RWPE2 (cell line): Measurements from ENCODE around the gene MEMO1.

Source experiments
- ATAC-seq: fragments of 200-7000 bp; cut with Tn5 transposase; 3 replicates; pipeline ENCODE4 v1.9.1; 2021; ENCODE audit warnings: low read depth
- DNase-seq: peaks from one replicate; pipeline ENCODE4 v3.0.0-alpha.2; 2020; ENCODE audit warnings: low spot score
- H3K27ac ChIP-seq: fragments of 450-650 bp; 2 replicates; pipeline ENCODE4 v1.5.1; 2017; ENCODE audit warnings: mild to moderate bottlenecking; ENCODE audit not compliant: poor library complexity, severe bottlenecking
- H3K27me3 ChIP-seq: fragments of 250-450 bp; sonication (Bioruptor Pico); 2 replicates; pipeline ENCODE4 v1.5.1; 2021; ENCODE audit warnings: mild to moderate bottlenecking, moderate library complexity; ENCODE audit not compliant: insufficient read depth, poor library complexity, severe bottlenecking
- H3K36me3 ChIP-seq: fragments of 250-450 bp; sonication (Bioruptor Pico); 2 replicates; pipeline ENCODE4 v1.5.1; 2020; ENCODE audit warnings: low read depth, mild to moderate bottlenecking, moderate library complexity
- H3K4me1 ChIP-seq: fragments of 250-450 bp; sonication (Bioruptor Pico); 2 replicates; pipeline ENCODE4 v1.5.1; 2021; ENCODE audit warnings: mild to moderate bottlenecking, moderate library complexity; ENCODE audit not compliant: insufficient read depth, poor library complexity, severe bottlenecking
- H3K4me3 ChIP-seq: fragments of 250-450 bp; sonication (Bioruptor Pico); 2 replicates; pipeline ENCODE4 v1.5.1; 2021; ENCODE audit warnings: mild to moderate bottlenecking, moderate library complexity; ENCODE audit not compliant: severe bottlenecking
- H3K9me3 ChIP-seq: fragments of 250-450 bp; sonication (Bioruptor Pico); 2 replicates; pipeline ENCODE4 v1.5.1; 2021; ENCODE audit warnings: mild to moderate bottlenecking, moderate library complexity; ENCODE audit not compliant: severe bottlenecking
- CTCF ChIP-seq: fragments of 450-650 bp; IDR thresholded peaks from one replicate; pipeline ENCODE4 v1.5.1; 2017; ENCODE audit warnings: mild to moderate bottlenecking, moderate library complexity; ENCODE audit not compliant: poor library complexity, severe bottlenecking

Gene MEMO1

GRCh38 chr2:31979956-31980355 lies 30.9 kb downstream of the MEMO1 start:
- H3K27ac ChIP-seq: no peak overlapping the region
- ATAC-seq: no peak
- TF ChIP-seq CTCF: no peak
- H3K4me3 ChIP-seq: no peak overlapping the region
- no peaks in the 10 kb centered on the region for H3K4me1 ChIP-seq
- H3K9me3 ChIP-seq: no peaks in the 10 kb centered on the region
- DNase-seq: no peak
- no peaks in the 10 kb centered on the region for H3K27me3 ChIP-seq
- no peaks in the 10 kb centered on the region for H3K36me3 ChIP-seq

- no peaks in the 10 kb centered on the region for H3K4me1 ChIP-seq
- H3K9me3 ChIP-seq: no peaks in the 10 kb centered on the region
- H3K36me3 ChIP-seq: no peaks in the 10 kb centered on the region
- H3K27ac ChIP-seq: no peak overlapping the region
- H3K4me3 ChIP-seq: no peak overlapping the region
- ATAC-seq (no peak), DNase-seq (no peak)
- H3K27me3 ChIP-seq: no peaks in the 10 kb centered on the region
- no peak for TF ChIP-seq CTCF
Measured at GRCh38 chr2:31979018-31979417, 31.8 kb downstream of the MEMO1 start.

GRCh38 chr2:31978436-31978835 lies 32.4 kb downstream of the MEMO1 start:
- ATAC-seq (no peak), DNase-seq (no peak)
- H3K4me1 ChIP-seq: no peaks in the 10 kb centered on the region
- no peaks in the 10 kb centered on the region for H3K9me3 ChIP-seq
- no peak for TF ChIP-seq CTCF
- H3K27ac ChIP-seq: no peak overlapping the region
- H3K4me3 ChIP-seq: no peak overlapping the region
- no peaks in the 10 kb centered on the region for H3K36me3 ChIP-seq
- H3K27me3 ChIP-seq: no peaks in the 10 kb centered on the region

- ATAC-seq (no peak), DNase-seq (no peak)
- no peaks in the 10 kb centered on the region for H3K9me3 ChIP-seq
- no peak overlapping the region for H3K4me3 ChIP-seq
- H3K36me3 ChIP-seq: no peaks in the 10 kb centered on the region; the same call in 1 of the 2 replicates
- no peaks in the 10 kb centered on the region for H3K4me1 ChIP-seq
- H3K27me3 ChIP-seq: no peaks in the 10 kb centered on the region
- no peak for TF ChIP-seq CTCF
- no peak overlapping the region for H3K27ac ChIP-seq
Measured at GRCh38 chr2:31973665-31974064, 37.1 kb downstream of the MEMO1 start.

- DNase-seq: no peak
- H3K4me3 ChIP-seq: no peak overlapping the region
- H3K27me3 ChIP-seq: no peaks in the 10 kb centered on the region
- ATAC-seq: no peak
- H3K36me3 ChIP-seq: no peaks in the 10 kb centered on the region; the same call in 1 of the 2 replicates
- no peak overlapping the region for H3K27ac ChIP-seq
- H3K9me3 ChIP-seq: no peaks in the 10 kb centered on the region
- no peak for TF ChIP-seq CTCF
- H3K4me1 ChIP-seq: no peaks in the 10 kb centered on the region
Measured at GRCh38 chr2:31972059-31972458, 38.7 kb downstream of the MEMO1 start.
